Measurements from ENCODE around the gene CLRN2.

DNA sequence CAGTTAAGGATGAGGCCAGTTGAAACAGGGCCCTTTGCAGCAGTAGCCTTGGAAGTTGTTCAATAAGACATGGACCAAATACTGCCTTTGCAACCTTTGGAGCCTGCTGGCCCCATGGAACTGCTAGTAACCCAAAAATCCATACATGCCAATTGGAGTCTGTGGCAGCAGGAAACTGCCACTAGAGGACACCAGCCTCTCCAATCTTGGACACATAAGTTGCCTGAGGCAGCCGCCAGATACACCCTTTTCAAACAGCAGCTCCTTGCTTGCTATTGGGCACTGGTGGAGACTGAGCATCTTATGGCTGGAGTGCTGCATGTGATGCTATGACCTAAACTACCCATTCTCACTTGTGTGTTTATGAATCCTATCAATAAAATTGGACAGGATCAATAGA, 47.2 kb downstream of the CLRN2 start:
- TF ChIP-seq, protein P1, sequence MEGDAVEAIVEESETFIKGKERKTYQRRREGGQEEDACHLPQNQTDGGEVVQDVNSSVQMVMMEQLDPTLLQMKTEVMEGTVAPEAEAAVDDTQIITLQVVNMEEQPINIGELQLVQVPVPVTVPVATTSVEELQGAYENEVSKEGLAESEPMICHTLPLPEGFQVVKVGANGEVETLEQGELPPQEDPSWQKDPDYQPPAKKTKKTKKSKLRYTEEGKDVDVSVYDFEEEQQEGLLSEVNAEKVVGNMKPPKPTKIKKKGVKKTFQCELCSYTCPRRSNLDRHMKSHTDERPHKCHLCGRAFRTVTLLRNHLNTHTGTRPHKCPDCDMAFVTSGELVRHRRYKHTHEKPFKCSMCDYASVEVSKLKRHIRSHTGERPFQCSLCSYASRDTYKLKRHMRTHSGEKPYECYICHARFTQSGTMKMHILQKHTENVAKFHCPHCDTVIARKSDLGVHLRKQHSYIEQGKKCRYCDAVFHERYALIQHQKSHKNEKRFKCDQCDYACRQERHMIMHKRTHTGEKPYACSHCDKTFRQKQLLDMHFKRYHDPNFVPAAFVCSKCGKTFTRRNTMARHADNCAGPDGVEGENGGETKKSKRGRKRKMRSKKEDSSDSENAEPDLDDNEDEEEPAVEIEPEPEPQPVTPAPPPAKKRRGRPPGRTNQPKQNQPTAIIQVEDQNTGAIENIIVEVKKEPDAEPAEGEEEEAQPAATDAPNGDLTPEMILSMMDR (IDR thresholded peaks at IDR 0.05; ENCODE audit: low read depth, low read length, poor library complexity, severe bottlenecking): no peak
- no peak for TF ChIP-seq EZH2phosphoT487 (IDR thresholded peaks at IDR 0.05; ENCODE audit: borderline replicate concordance, low read length)

All from DOHH2 (cell line).